Endothelial cell (in vitro differentiated cells): Measurements from ENCODE around the gene TLR9. TPM values are rescaled to one million over a fixed set of nuclear protein-coding genes. Genes with fewer than 3 reads are reported as not detected.

ENCODE experiments used
- DNase-seq: peaks from one replicate; pipeline ENCODE4 v3.0.0; 2021; ENCODE audit warnings: low spot score
- H3K27ac Mint-ChIP-seq: one replicate; pipeline ENCODE4 v1.8.0; 2021; ENCODE audit warnings: mixed read lengths, inconsistent platforms; ENCODE audit not compliant: unreplicated experiment
- H3K27me3 Mint-ChIP-seq: one replicate; pipeline ENCODE4 v1.8.0; 2021; ENCODE audit warnings: mild to moderate bottlenecking, moderate library complexity, mixed read lengths, inconsistent platforms; ENCODE audit not compliant: unreplicated experiment
- H3K36me3 Mint-ChIP-seq: one replicate; pipeline ENCODE4 v1.8.0; 2021; ENCODE audit warnings: mild to moderate bottlenecking, low read depth, mixed read lengths, inconsistent platforms; ENCODE audit not compliant: unreplicated experiment
- H3K4me1 Mint-ChIP-seq: one replicate; pipeline ENCODE4 v1.8.0; 2021; ENCODE audit warnings: mild to moderate bottlenecking, mixed read lengths, inconsistent platforms; ENCODE audit not compliant: unreplicated experiment
- H3K4me3 Mint-ChIP-seq: one replicate; pipeline ENCODE4 v1.8.0; 2021; ENCODE audit warnings: mild to moderate bottlenecking, mixed read lengths, inconsistent platforms; ENCODE audit not compliant: unreplicated experiment
- H3K9me3 Mint-ChIP-seq: one replicate; pipeline ENCODE4 v1.8.0; 2021; ENCODE audit warnings: mixed read lengths, inconsistent platforms; ENCODE audit not compliant: unreplicated experiment
- total RNA-seq: library from RNA; stranded (reverse); fragmentation: NEBNext Ultra II Directional; extraction: Animal tissue kit (Norgen Biotek cat#: 25700); gene quantifications from one replicate; pipeline ENCODE4 v1.2.1, GENCODE V29; 2021; ENCODE audit not compliant: unreplicated experiment
- TF ChIP-seq, protein P1 (sequence below): fragments of 200-600 bp; sonication (generic); IDR thresholded peaks from one replicate; pipeline ENCODE4 v1.5.0; 2021; ENCODE audit warnings: antibody characterized with exemption; ENCODE audit not compliant: unreplicated experiment

Gene TLR9
- total RNA-seq, 1 donor from 2014 or later, result not detected

DNA sequence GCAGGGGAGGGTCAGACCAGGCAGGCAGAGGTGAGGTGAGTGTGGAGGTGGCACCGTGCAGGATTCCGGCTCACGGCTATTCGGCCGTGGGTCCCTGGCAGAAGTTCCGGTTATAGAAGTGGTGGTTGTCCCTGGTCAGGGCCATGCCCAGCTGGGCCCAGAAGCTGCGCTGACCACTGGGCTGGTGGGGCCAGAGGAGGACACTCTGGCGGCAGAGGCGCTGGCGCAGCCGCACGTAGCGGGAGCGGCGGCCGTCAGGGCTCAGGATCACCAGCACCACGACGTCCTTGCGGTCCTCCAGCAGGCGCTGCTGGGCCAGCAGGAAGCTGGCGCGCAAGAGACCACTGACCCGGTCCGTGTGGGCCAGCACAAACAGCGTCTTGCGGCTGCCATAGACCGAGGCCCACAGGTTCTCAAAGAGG lies 4.3 kb downstream of the TLR9 start:
- Mint-ChIP-seq H3K27ac (no peak overlapping the region), H3K4me3 (no peak overlapping the region), H3K9me3 (no peaks in the 10 kb centered on the region), H3K36me3 (peaks cover 7% of the 10 kb centered on the region), H3K4me1 (peaks cover 27% of the 10 kb centered on the region), H3K27me3 (peaks cover 21% of the 10 kb centered on the region)
- no peak for DNase-seq
- TF ChIP-seq, protein P1, sequence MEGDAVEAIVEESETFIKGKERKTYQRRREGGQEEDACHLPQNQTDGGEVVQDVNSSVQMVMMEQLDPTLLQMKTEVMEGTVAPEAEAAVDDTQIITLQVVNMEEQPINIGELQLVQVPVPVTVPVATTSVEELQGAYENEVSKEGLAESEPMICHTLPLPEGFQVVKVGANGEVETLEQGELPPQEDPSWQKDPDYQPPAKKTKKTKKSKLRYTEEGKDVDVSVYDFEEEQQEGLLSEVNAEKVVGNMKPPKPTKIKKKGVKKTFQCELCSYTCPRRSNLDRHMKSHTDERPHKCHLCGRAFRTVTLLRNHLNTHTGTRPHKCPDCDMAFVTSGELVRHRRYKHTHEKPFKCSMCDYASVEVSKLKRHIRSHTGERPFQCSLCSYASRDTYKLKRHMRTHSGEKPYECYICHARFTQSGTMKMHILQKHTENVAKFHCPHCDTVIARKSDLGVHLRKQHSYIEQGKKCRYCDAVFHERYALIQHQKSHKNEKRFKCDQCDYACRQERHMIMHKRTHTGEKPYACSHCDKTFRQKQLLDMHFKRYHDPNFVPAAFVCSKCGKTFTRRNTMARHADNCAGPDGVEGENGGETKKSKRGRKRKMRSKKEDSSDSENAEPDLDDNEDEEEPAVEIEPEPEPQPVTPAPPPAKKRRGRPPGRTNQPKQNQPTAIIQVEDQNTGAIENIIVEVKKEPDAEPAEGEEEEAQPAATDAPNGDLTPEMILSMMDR, result no peak

DNA sequence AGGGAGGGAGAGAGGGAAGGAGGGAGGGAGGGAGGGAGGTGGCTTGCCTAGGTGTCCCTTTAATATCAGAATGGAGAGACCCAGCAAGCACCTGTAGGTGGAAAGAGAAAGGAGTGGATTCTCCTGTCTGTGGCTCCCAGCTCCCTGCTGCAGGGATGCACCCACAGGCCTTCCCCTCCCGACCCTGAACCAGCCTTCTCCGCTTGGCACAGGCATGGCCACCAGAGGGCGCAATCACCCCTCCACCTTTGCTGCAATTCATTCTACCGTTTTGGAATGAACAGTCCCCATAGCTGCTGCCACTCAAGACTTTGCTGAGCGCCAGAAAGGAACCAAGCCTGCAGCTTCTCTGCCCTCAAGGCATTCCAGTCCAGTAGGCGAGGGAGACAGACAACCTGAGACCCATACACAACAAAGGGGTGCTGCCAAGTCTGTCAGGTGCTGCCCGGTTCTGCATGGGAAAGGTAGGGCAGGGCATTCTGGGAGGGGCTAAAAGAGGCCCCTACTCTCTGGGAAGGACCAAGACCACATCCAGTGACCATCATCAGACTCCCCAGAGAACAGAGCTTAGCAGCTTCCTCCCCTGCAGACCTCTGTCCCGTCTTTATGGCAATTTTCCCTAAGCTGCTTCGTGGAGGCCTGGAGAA lies 4.9 kb downstream of the TLR9 start:
- Mint-ChIP-seq H3K9me3 (no peaks in the 10 kb centered on the region), H3K36me3 (peaks cover 10% of the 10 kb centered on the region), H3K27ac (no peak overlapping the region), H3K4me1 (peaks cover 27% of the 10 kb centered on the region), H3K4me3 (no peak overlapping the region), H3K27me3 (peaks cover 21% of the 10 kb centered on the region)
- peak; percentile 92 for DNase-seq
- TF ChIP-seq, protein P1, result peak; percentile 74

DNA sequence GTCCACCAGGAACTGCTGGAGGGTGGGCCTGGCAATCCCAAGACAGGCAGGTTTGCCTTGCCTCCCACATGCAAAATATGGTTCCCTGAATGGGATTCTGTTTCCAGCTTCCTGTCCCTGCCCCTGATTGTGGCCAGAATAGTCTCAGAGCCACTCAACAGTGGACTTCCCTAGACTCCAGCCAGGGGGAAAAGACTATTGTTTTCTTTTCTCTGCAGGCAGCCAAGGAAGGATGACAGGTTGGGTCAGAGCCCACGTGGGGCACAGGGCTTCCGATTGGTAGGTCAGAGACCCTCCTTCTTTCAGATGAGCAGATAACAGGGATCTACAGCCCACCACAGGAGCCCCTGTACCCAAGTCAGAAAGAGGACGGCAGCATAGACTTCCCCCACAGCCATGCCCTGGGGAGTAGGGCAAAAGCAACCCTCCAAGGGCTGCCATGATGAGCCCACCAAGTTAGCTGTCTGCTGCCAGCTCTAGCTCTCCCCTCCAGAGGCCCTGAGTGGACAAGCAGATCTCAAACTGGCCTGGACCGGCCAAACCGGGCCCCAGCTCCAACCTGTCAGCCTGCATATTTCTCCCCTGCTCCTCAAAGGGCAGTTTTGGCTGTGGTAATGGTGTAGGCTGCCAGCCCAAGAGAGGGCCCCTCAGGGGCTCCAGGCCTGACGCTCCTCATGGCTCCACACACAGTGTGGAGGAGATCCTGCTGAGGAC lies 6.4 kb downstream of the TLR9 start:
- peaks cover 27% of the 10 kb centered on the region for H3K4me1 Mint-ChIP-seq
- peaks cover 17% of the 10 kb centered on the region for H3K27me3 Mint-ChIP-seq
- H3K4me3 Mint-ChIP-seq, result no peak overlapping the region
- peaks cover 20% of the 10 kb centered on the region for H3K36me3 Mint-ChIP-seq
- no peaks in the 10 kb centered on the region for H3K9me3 Mint-ChIP-seq
- H3K27ac Mint-ChIP-seq, result peak overlapping the region; percentile 78
- no peak for DNase-seq
- TF ChIP-seq, protein P1, result no peak

DNA sequence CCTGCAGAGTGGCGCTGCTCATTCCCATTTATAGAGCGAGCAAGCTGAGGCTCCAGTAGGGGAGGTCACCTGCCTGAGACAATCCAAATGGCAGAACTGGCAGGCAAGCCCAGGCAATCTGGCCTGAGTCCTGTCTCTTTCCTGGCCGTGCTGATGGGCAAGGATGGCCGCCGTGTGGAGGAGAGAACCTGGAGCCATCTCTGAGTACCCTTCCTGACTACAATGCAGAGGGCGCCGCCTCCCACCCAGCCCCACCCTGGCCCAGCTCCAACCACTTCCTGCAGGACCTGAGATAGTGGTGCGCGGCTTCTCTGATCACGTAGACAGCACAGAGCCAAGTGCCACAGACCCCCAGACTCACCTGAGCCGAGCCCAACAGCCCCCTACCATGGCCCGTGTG lies 7.0 kb downstream of the TLR9 start:
- Mint-ChIP-seq H3K4me3 (no peak overlapping the region), H3K36me3 (peaks cover 19% of the 10 kb centered on the region), H3K27ac (peak overlapping the region; percentile 78), H3K27me3 (peaks cover 10% of the 10 kb centered on the region), H3K4me1 (peaks cover 27% of the 10 kb centered on the region), H3K9me3 (no peaks in the 10 kb centered on the region)
- TF ChIP-seq, protein P1, result no peak
- no peak for DNase-seq

DNA sequence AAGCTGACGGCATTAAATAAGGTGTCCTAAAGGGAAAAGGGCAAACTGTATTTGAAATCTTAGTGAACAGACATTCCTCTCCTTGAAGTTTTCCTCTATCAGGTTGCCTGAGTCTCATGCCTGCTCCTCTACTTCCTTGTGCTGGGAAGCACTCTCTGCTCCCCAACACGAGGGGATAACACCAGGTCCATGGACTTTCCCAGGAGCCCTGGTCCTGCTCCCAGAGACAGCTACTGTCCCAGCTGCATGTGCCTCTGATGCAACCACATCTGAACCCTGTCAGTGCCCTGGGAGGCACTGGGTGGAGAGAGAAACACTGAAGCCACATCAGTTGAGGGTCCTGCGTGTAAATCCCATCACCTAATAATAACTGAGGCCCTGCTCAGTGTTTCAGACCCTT lies 7.4 kb downstream of the TLR9 start:
- TF ChIP-seq, protein P1, result no peak
- peaks cover 6% of the 10 kb centered on the region for H3K27me3 Mint-ChIP-seq
- no peak for DNase-seq
- peaks cover 20% of the 10 kb centered on the region for H3K36me3 Mint-ChIP-seq
- H3K27ac Mint-ChIP-seq, result peak overlapping the region; percentile 70
- H3K4me3 Mint-ChIP-seq, result no peak overlapping the region
- H3K9me3 Mint-ChIP-seq, result no peaks in the 10 kb centered on the region
- peaks cover 27% of the 10 kb centered on the region for H3K4me1 Mint-ChIP-seq
